Hepatocyte (in vitro differentiated cells): Measurements from ENCODE around the gene PRKCZ. TPM values are rescaled to one million over a fixed set of nuclear protein-coding genes. Genes with fewer than 3 reads are reported as not detected.

Source experiments
- DNase-seq: peaks from one replicate; pipeline ENCODE4 v3.0.0-alpha.2; 2016; ENCODE audit warnings: low spot score
- H2AFZ ChIP-seq: fragments of 200-600 bp; sonication (generic); 2 replicates; pipeline ENCODE4 v1.6.0; 2016; ENCODE audit warnings: antibody characterized with exemption, mild to moderate bottlenecking
- H3K27ac ChIP-seq: fragments of 200-600 bp; sonication (generic); 2 replicates; pipeline ENCODE4 v1.5.1; 2016; ENCODE audit warnings: mild to moderate bottlenecking
- H3K27me3 ChIP-seq: fragments of 200-600 bp; sonication (generic); 2 replicates; pipeline ENCODE4 v1.6.1; 2016
- H3K36me3 ChIP-seq: fragments of 200-600 bp; sonication (generic); replicated peaks from 2 replicates; pipeline ENCODE4 v1.5.1; 2016; ENCODE audit warnings: low read depth; ENCODE audit not compliant: insufficient read depth
- H3K4me1 ChIP-seq: fragments of 200-600 bp; sonication (generic); 2 replicates; pipeline ENCODE4 v1.5.1; 2016; ENCODE audit warnings: mild to moderate bottlenecking, moderate library complexity; ENCODE audit not compliant: insufficient read depth
- H3K4me2 ChIP-seq: fragments of 200-600 bp; sonication (generic); 2 replicates; pipeline ENCODE4 v1.6.0; 2016
- H3K4me3 ChIP-seq: fragments of 200-600 bp; sonication (generic); 2 replicates; pipeline ENCODE4 v1.5.1; 2016; ENCODE audit warnings: mild to moderate bottlenecking
- H3K79me2 ChIP-seq: fragments of 200-600 bp; sonication (generic); 2 replicates; pipeline ENCODE4 v1.6.0; 2017; ENCODE audit warnings: mild to moderate bottlenecking
- H3K9me2 ChIP-seq: fragments of 200-600 bp; sonication (generic); replicated peaks from 2 replicates; pipeline ENCODE4 v1.6.0; 2017; ENCODE audit warnings: mild to moderate bottlenecking; ENCODE audit not compliant: insufficient read depth
- H3K9me3 ChIP-seq: fragments of 200-600 bp; sonication (generic); 2 replicates; pipeline ENCODE4 v1.5.1; 2016; ENCODE audit warnings: low read depth, mild to moderate bottlenecking
- H4K20me1 ChIP-seq: fragments of 200-600 bp; sonication (generic); 2 replicates; pipeline ENCODE4 v1.6.0; 2016; ENCODE audit warnings: mild to moderate bottlenecking; ENCODE audit not compliant: insufficient read depth, poor library complexity, severe bottlenecking
- EZH2 ChIP-seq: fragments of 200-600 bp; sonication (generic); IDR thresholded peaks from 2 replicates; pipeline ENCODE4 v1.6.1; 2016; ENCODE audit warnings: antibody characterized with exemption, mild to moderate bottlenecking, borderline replicate concordance
- EZH2phosphoT487 ChIP-seq: fragments of 200-600 bp; sonication (generic); IDR thresholded peaks from one replicate; pipeline ENCODE4 v1.6.1; 2018; ENCODE audit warnings: antibody characterized with exemption, mild to moderate bottlenecking, low read depth, moderate library complexity; ENCODE audit not compliant: unreplicated experiment, severe bottlenecking
- WGBS: methylation state at CpG from one replicate; pipeline ENCODE4 v1.1.6; 2016; ENCODE audit warnings: low lambda C conversion rate; ENCODE audit errors: missing lambda C conversion rate; 5-methylcytosine and 5-hydroxymethylcytosine counted together
- polyA plus RNA-seq: library from polyadenylated mRNA; unstranded; fragments of >200 nt; fragmentation: Nextera tagmentation; extraction: Ambion mirVana; gene quantifications from 2 replicates; pipeline ENCODE4 v1.2.1, GENCODE V29; 2016
- total RNA-seq: library from RNA; depleted of rRNA; stranded (reverse); fragments of >200 nt; gene quantifications from 2 replicates; pipeline ENCODE4 v1.2.3, GENCODE V29; 2014
- TF ChIP-seq, protein P1 (sequence below): fragments of 200-600 bp; sonication (generic); IDR thresholded peaks from 2 replicates; pipeline ENCODE4 v1.5.1; 2016; ENCODE audit warnings: antibody characterized with exemption, mild to moderate bottlenecking; ENCODE audit not compliant: poor library complexity

Gene PRKCZ
- total and polyA plus RNA-seq, 2 experiments from 2014 or later: 41.0 to 52.3 TPM

DNA sequence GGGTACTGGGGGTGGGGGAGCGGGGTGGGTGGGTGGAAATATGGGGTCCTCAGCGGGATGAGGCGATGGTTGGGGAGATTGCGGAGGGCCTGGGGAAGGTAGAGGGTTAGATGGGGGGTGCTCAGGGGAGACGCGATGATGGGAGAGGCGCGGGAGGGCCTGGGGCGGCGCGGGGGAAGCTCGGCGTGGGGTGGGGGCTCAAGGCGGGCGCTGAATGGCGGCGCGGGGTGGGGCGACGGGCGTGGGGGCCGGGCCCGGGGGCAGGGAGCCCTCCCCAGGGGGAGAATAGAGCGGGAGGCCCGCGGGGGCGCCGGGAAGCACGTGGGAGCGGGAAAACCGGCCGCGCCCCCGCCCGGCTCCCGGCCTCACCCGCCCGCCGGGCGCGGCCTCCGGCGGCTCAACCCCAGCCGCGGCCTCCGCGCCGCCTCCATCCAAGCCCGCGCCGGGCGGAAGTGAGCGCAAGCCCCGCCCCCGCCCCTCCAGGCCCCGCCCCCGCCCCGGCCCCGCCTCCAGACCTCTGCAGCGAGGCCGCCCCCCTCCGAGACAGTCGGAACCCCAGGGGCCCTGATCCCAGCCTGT lies 144.2 kb downstream of the PRKCZ start, which contains the start of gene FAAP20:
FAAP20 (minus strand) TSS at position 454 of the 579 bp plus-strand sequence; CDS start at position 431, 23 bp downstream.
- H4K20me1 ChIP-seq: no peaks in the 10 kb centered on the region
- H3K36me3 ChIP-seq: no peaks in the 10 kb centered on the region
- no peaks in the 10 kb centered on the region for H3K9me3 ChIP-seq
- peaks cover 58% of the 10 kb centered on the region for H3K4me1 ChIP-seq
- DNase-seq: peak; percentile 90
- peaks cover 48% of the 10 kb centered on the region for H3K79me2 ChIP-seq
- no CpG with 5 or more reads among the region's 63 CpGs for WGBS
- H3K4me3 ChIP-seq: peak within 1 kb of the TSS; percentile 54
- H3K27me3 ChIP-seq: no peaks in the 10 kb centered on the region
- H3K4me2 ChIP-seq: peak within 1 kb of the TSS; percentile 86
- peak within 1 kb of the TSS; percentile 54 for H2AFZ ChIP-seq
- H3K9me2 ChIP-seq: no peaks in the 10 kb centered on the region
- TF ChIP-seq EZH2phosphoT487 (no peak), EZH2 (no peak)
- TF ChIP-seq, protein P1, sequence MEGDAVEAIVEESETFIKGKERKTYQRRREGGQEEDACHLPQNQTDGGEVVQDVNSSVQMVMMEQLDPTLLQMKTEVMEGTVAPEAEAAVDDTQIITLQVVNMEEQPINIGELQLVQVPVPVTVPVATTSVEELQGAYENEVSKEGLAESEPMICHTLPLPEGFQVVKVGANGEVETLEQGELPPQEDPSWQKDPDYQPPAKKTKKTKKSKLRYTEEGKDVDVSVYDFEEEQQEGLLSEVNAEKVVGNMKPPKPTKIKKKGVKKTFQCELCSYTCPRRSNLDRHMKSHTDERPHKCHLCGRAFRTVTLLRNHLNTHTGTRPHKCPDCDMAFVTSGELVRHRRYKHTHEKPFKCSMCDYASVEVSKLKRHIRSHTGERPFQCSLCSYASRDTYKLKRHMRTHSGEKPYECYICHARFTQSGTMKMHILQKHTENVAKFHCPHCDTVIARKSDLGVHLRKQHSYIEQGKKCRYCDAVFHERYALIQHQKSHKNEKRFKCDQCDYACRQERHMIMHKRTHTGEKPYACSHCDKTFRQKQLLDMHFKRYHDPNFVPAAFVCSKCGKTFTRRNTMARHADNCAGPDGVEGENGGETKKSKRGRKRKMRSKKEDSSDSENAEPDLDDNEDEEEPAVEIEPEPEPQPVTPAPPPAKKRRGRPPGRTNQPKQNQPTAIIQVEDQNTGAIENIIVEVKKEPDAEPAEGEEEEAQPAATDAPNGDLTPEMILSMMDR: no peak
- H3K27ac ChIP-seq: peak within 1 kb of the TSS; percentile 99

DNA sequence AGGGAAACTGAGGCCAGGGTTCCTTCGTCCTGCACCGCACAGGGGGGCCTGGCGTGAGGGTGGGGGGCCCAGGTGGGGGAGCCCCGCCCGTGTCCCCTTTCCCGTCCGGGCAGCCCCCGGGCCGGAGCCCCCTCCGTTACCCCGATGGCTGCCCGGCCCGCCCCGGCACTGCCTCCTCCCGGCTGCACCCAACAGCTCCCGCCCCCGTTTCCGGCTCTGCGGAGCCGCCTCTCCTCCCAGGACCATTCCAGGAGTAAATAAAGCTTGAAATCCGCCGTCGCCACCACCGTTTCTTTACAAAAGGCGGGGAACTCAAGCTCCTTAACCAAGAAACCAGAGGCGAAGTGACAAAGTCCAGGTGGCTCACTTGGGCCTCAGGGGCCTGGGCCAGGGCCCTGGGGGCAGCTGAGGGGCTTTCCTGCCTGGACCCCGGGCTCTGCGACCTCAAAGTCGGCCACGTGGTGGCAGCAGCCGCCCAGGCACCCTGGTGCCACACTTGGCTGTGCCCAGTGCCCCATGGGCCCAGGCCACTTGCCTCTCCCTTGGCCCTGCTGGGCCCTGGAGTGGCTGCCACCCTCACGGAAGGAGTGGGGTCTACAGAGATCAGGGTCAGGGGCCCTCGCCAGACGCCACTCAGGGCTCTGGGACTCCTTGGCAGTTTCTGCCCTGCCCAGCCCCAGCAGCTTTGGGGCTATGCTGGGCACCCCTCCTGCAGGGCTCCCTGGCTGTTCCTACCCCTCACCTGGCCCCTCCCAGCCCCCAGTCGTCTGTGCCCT lies 144.9 kb downstream of the PRKCZ start:
- Histone ChIP-seq H3K27me3 (no peaks in the 10 kb centered on the region), H2AFZ (peak overlapping the region; percentile 54), H3K27ac (peak overlapping the region; percentile 99), H3K79me2 (peaks cover 51% of the 10 kb centered on the region), H3K4me2 (peak overlapping the region; percentile 86), H3K9me2 (no peaks in the 10 kb centered on the region), H3K9me3 (no peaks in the 10 kb centered on the region), H3K36me3 (no peaks in the 10 kb centered on the region), H4K20me1 (no peaks in the 10 kb centered on the region), H3K4me1 (peaks cover 62% of the 10 kb centered on the region), H3K4me3 (peak overlapping the region; percentile 39)
- no peak for TF ChIP-seq EZH2
- TF ChIP-seq, protein P1: peak; percentile 98
- TF ChIP-seq EZH2phosphoT487: no peak
- 8% methylated on average over 19 of the region's 35 CpGs for WGBS
- peak; percentile 96 for DNase-seq

DNA sequence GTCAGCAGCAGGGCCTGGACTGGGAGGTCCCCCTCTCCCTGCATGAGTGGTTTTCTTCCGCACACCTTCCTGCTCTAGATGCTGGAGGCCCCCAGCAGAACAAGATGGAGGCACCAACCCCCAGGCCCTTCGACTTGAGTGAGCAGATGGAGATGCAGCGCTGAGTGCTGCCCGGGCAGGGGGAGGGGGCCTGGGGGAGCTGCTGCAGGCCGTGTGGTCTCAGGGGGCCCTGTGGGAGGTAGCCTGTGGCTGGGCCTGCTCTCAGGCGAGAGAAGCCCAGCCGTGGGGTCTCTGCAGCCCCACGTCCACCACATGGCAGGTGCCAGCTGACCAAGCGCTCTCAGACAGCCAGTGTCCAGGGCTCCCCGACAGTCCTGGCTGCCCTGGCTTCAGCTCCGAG lies 145.6 kb downstream of the PRKCZ start:
- Histone ChIP-seq H2AFZ (peak overlapping the region; percentile 49), H3K4me1 (peaks cover 55% of the 10 kb centered on the region), H3K4me2 (peak overlapping the region; percentile 86)

More for the DNA sequence above, 145.6 kb downstream of the PRKCZ start:
- H3K9me3 ChIP-seq: no peaks in the 10 kb centered on the region
- DNase-seq: no peak
- no peak overlapping the region for H3K4me3 ChIP-seq
- no peaks in the 10 kb centered on the region for H3K9me2 ChIP-seq
- peak overlapping the region; percentile 99 for H3K27ac ChIP-seq
- TF ChIP-seq EZH2phosphoT487: no peak
- no peak for TF ChIP-seq EZH2
- TF ChIP-seq, protein P1: no peak
- no peaks in the 10 kb centered on the region for H3K36me3 ChIP-seq
- H4K20me1 ChIP-seq: no peaks in the 10 kb centered on the region
- H3K27me3 ChIP-seq: no peaks in the 10 kb centered on the region
- WGBS: 91% methylated on average over 6 of the region's 11 CpGs
- peaks cover 52% of the 10 kb centered on the region for H3K79me2 ChIP-seq
